HUES48 (cell line): ENCODE measurements around the gene PIK3R5.
"Not testable (repeated sequence)": the region's sequence is repeated elsewhere in the genome, so short reads cannot be mapped to it uniquely, and the experiment has no call there.

Experiments used
- H3K27ac ChIP-seq: one replicate; pipeline ENCODE4 v1.7.0; 2013; ENCODE audit warnings: low read depth, low read length, inconsistent platforms
- H3K27me3 ChIP-seq: 2 replicates; pipeline ENCODE4 v1.6.1; 2013; ENCODE audit warnings: mild to moderate bottlenecking, low read length; ENCODE audit not compliant: control insufficient read depth, insufficient read depth
- H3K36me3 ChIP-seq: 2 replicates; pipeline ENCODE4 v1.6.1; 2013; ENCODE audit warnings: low read length; ENCODE audit not compliant: control insufficient read depth, insufficient read depth
- H3K4me1 ChIP-seq: 2 replicates; pipeline ENCODE4 v1.6.1; 2013; ENCODE audit warnings: mild to moderate bottlenecking, low read length; ENCODE audit not compliant: control insufficient read depth, insufficient read depth
- H3K4me3 ChIP-seq: 2 replicates; pipeline ENCODE4 v1.5.1; 2013; ENCODE audit warnings: mild to moderate bottlenecking, low read depth, low read length
- H3K9ac ChIP-seq: 2 replicates; pipeline ENCODE4 v1.6.1; 2013; ENCODE audit warnings: mild to moderate bottlenecking, low read depth, low read length, moderate library complexity
- H3K9me3 ChIP-seq: 2 replicates; pipeline ENCODE4 v1.6.1; 2013; ENCODE audit warnings: low read length; ENCODE audit not compliant: control insufficient read depth, insufficient read depth

PIK3R5 gene

DNA sequence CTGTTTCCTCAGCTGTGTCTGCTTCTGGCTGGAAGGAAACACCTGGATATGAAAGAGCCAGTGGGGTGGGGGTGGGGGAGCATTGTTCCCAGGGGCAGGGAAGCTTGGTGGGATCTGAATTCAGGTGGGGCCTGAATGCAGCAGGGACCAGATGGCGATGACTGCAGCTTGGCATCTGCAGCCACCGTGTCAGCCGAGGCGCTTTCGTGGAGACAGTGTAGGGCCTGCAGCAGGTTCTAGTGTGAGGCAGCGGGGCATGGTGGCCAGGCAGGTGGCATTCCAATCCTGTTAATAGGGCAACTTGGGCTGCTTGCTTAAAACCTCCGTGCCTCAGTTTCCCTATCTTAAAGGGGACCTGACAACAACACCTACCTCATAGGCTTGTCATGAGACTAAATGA is 99.7 kb downstream of the PIK3R5 start:
- Histone ChIP-seq H3K4me1 (no peaks in the 10 kb centered on the region), H3K27ac (no peak overlapping the region), H3K9ac (no peak overlapping the region), H3K4me3 (no peak overlapping the region), H3K36me3 (no peaks in the 10 kb centered on the region), H3K9me3 (no peaks in the 10 kb centered on the region), H3K27me3 (no peaks in the 10 kb centered on the region)

DNA sequence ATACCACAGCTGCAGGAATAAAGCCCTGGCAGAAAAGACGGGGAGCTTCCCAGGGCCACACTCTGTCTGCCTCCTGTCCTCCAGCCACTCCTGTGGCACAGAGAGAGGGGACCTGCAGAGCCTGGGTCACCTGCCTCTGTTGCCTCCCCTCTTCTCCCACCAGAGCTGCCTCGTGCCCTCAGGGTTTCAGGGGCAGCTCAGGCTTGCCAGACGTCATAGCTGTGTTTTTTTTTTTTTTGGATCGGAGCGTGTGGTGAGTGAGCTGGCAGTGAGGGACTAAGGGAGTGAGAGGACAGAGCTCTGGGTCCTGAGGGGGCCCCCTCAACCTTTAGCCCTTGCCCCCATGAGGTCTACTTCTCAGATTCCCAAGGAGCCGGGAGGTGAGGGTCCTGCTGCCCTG is 100.1 kb downstream of the PIK3R5 start:
- no peak overlapping the region for H3K27ac ChIP-seq
- H3K9me3 ChIP-seq: no peaks in the 10 kb centered on the region
- no peaks in the 10 kb centered on the region for H3K4me1 ChIP-seq
- H3K27me3 ChIP-seq: no peaks in the 10 kb centered on the region
- H3K36me3 ChIP-seq: no peaks in the 10 kb centered on the region
- no peak overlapping the region for H3K9ac ChIP-seq
- H3K4me3 ChIP-seq: no peak overlapping the region

DNA sequence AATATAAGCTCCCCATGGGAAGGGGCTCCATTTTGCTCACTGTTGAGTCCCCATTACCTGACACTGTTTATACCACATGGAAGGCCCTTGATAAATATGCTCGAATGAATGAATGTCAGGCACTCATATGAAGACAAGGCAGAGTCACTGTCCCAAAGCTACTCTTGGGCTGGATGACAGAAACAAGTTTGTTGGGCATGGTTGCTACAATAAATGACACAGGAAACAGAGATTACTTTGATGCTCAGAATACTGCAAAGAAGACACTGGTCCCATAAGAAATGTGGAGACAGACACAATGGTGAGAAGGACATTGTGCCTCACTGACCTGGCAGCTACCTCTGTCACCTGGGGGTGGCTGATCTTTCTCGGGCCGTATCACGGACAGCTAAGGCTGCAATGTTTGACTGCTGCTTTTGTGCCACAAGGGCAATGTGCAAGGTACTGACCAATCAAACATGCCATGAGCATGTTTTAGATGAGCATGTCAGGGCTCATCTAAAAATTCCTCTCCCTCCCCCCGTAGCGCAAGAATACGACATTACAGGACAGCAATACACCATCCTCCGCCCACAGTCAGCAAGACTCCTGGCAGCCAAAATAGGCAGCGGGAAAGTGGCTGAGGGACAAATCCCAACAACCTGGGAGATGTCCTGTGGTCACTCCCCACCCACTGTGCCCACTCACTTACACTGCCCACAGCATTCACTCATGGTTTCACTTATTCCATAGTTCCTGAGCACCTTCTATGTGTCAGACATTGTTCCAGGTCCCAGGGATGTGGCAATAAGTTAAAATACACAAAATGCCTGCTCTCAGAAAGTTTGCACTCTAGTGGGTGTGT is 103.1 kb downstream of the PIK3R5 start:
- H3K9me3 ChIP-seq: no peaks in the 10 kb centered on the region
- no peak overlapping the region for H3K9ac ChIP-seq
- H3K4me1 ChIP-seq: no peaks in the 10 kb centered on the region
- H3K27ac ChIP-seq: no peak overlapping the region
- H3K4me3 ChIP-seq: no peak overlapping the region
- no peaks in the 10 kb centered on the region for H3K36me3 ChIP-seq
- H3K27me3 ChIP-seq: no peaks in the 10 kb centered on the region

DNA sequence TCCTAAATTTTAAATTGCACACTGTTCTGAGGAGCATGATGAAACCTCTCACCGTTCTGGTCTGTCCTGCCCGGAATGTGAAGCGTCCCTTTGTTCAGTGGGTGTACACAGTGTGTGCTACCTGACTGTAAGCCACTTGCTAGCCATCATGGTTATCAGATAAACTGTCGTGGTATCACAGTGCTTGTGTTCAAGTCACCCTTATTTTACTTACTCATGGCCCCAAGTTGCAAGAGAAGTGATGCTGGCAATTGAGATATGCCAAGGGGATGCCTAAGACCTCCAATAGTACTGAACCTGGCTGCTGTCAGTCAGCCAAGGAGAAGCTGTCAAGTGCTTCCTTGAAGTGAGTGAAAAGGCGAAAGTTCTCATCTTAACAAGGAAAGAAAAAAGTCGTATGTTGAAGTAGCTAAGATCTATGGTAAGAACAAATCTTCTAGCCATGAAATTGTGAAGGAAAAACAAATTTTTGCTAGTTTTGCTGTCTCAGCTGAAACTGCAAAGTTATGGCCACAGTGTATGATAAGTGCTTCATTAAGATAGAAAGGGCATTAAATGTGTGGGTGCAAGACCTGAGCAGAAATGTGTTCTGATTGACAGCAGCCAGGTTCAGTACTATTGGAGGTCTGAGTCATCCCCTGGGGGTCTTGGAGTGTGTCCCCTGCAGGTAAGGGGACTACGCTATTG is 103.9 kb downstream of the PIK3R5 start:
- no peaks in the 10 kb centered on the region for H3K27me3 ChIP-seq
- H3K9me3 ChIP-seq: no peaks in the 10 kb centered on the region
- no peak overlapping the region for H3K27ac ChIP-seq
- H3K9ac ChIP-seq: no peak overlapping the region
- no peak overlapping the region for H3K4me3 ChIP-seq
- peaks cover 6% of the 10 kb centered on the region for H3K4me1 ChIP-seq
- no peaks in the 10 kb centered on the region for H3K36me3 ChIP-seq

DNA sequence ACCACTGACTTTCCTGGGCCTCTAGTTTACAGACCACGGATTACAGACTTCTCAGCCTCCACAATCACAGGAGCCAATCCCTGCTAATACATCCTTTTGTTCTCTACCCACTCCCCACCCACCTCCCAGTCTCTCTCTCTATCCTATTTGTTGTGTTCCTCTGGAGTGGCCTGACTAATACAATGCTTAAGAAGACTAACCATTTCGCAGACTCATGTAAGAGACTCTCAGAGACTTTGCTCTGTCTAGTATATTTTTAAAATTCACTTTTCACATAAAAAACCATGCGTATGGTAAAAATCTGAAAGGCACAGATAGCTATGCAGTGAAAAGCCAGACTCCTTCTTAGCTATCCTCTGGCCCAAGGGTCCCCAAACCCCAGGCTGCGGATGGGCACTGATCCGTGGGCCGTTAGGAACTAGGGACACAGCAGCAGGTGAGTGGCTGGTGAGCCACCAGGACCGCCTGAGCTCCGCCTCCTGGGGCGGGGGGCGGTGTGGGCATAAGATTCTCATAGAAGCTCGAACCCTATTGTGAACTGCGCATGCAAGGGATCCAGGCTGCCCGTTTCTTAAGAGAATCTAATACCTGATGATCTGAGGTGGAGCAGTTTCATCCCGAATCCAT is 105.6 kb downstream of the PIK3R5 start:
- H3K36me3 ChIP-seq: no peaks in the 10 kb centered on the region
- no peak overlapping the region for H3K4me3 ChIP-seq
- H3K9me3 ChIP-seq: no peaks in the 10 kb centered on the region
- H3K4me1 ChIP-seq: peaks cover 8% of the 10 kb centered on the region
- no peak overlapping the region for H3K27ac ChIP-seq
- H3K27me3 ChIP-seq: no peaks in the 10 kb centered on the region
- H3K9ac ChIP-seq: no peak overlapping the region

DNA sequence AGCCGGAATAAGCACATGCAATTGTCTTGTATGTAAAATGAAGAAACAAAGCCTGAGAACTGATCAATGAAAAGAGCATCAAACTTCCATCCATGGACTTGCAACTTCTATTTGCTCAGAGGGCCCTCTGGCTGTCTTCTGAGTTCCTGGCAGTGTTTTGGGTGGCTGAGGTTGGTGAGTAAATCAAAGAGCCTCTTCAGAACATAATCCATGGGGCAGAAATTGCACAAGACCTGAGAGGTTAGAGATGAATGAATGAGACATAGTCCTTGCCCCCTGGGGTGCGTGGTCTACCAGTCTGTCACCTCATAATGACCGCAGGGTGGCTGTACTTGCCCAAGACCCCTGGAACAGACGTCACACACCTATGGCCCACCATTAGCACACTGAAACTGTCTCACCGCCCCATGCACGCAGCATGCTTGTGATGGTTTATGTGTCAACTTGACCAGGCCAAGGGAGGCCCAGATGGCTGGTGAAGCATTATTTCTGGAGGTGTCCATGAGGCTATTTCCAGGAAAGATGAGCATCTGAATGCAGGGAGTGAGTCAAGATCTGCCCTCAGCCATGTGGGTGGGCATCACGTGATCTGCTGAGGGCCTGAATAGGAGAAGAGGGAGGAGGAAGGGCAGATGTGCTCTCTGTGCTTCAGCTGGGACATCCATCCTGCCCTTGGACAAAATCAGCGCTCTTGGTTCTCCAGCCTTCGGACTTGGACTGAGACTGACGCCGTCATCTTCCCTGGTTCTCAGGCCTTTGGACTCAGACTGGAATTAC is 106.3 kb downstream of the PIK3R5 start:
- H3K9me3 ChIP-seq: no peaks in the 10 kb centered on the region
- H3K9ac ChIP-seq: no peak overlapping the region
- H3K4me3 ChIP-seq: no peak overlapping the region
- H3K36me3 ChIP-seq: no peaks in the 10 kb centered on the region
- H3K27ac ChIP-seq: no peak overlapping the region
- H3K27me3 ChIP-seq: no peaks in the 10 kb centered on the region
- H3K4me1 ChIP-seq: peaks cover 8% of the 10 kb centered on the region

DNA sequence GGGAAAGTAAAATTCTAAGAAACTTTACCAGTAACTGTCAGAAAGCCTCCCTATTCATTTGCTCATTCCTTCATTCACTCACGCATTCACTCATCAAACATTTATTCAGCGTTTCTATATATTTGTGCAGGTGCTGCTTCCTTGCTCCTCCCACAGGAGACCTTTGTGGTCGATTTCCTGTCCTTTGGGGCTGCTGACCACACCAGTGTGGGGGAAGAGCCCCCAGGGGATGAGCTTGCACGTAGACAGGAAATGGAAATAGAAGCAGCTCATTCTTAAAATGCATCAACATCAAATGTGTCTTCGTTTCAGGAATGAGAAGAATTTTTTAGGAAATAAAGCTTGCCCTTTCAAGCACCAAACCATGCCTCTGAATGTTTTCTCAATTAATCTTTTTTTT is 107.6 kb downstream of the PIK3R5 start:
- no peak overlapping the region for H3K4me3 ChIP-seq
- H3K36me3 ChIP-seq: no peaks in the 10 kb centered on the region
- no peaks in the 10 kb centered on the region for H3K27me3 ChIP-seq
- no peak overlapping the region for H3K27ac ChIP-seq
- no peaks in the 10 kb centered on the region for H3K9me3 ChIP-seq
- no peak overlapping the region for H3K9ac ChIP-seq
- H3K4me1 ChIP-seq: peaks cover 8% of the 10 kb centered on the region

DNA sequence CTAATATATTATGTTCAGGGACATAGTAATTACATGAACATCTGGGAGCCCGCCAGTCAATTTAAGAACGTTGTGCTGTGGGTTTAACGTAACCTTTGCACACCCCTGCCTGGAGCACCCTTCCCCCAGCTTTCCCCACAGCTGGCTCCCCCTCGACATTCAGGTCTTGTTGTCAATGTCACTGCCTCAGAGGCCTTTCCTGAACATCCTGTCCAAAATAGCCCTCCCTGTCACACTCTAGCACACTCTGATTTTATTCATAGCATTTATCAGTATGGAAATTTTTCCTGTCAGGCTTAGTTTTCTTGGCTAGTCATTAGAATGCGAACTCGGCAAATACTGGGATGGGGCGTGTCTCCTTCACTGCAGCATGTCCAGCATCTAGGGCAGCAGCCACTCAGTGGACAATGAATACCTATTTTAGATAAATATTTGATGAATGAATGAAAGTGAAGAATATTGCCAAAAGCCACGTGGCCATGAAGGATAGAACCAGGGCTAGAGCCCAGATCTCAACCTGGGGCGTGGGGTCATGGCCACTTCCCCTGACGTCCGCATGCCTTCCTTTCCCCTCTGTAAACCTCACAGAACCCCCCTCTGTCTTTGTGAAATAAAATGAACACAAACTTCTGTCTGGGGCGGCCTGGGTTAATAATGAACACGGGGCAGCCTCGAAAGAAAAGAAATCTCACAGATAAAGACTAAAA is 108.5 kb downstream of the PIK3R5 start:
- H3K27ac ChIP-seq: no peak overlapping the region
- no peaks in the 10 kb centered on the region for H3K36me3 ChIP-seq
- H3K27me3 ChIP-seq: no peaks in the 10 kb centered on the region
- peaks cover 8% of the 10 kb centered on the region for H3K4me1 ChIP-seq
- H3K9ac ChIP-seq: no peak overlapping the region
- no peaks in the 10 kb centered on the region for H3K9me3 ChIP-seq
- no peak overlapping the region for H3K4me3 ChIP-seq

DNA sequence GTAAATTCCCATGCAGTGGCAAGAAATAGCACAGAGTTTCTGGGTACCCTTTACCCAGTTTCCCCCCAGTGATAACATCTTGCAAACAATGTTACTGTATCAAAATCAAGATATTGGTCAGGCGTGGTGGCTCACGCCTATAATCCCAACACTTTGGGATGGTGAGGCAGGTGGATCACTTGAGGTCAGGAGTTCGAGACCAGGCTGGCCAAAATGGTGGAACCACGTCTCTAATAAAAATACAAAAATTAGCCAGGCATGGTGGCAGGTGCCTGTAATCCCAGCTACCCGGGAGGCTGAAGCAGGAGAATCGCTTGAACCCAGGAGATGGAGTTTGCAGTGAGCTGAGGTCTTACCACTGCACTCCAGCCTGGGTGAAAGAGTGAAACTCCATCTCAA is 109.3 kb downstream of the PIK3R5 start:
- not testable (repeated sequence) for H3K9ac ChIP-seq, H3K4me1 ChIP-seq, H3K9me3 ChIP-seq, H3K4me3 ChIP-seq, H3K27ac ChIP-seq, H3K27me3 ChIP-seq, H3K36me3 ChIP-seq

DNA sequence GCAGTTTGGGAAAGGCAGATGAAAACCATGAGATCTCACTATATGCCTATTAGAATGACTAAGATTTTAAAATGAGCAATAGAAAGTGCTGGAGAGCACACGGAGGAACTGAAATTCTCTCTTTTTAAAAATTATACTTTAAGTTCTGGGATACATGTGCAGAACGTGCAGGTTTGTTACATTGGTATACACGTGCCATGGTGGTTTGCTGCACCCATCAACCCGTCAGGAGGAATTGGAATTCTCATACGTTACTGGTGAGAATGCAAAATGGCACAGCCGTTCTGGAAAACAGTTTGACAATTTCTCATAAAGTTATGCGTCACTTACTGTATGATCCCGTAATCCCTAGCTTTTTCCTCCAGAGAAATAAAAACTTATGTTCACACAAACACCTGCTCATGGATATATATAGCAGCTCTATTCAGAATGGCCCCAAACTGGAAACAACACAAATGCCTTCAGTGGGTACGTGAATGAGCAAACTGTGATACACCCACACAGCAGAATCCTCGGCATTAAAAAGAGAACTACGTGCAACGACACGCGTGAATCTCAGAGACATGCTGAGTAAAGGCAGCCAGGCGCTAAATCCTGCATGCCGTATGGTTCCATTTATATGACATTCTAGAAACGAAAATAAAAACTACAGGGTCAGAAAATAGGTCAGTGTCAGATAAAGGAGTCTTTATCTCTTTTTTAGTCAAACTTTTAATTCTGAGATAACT is 109.9 kb downstream of the PIK3R5 start:
- Histone ChIP-seq H3K4me3 (no peak overlapping the region), H3K4me1 (peaks cover 8% of the 10 kb centered on the region), H3K27ac (no peak overlapping the region), H3K9me3 (no peaks in the 10 kb centered on the region), H3K9ac (no peak overlapping the region), H3K27me3 (no peaks in the 10 kb centered on the region), H3K36me3 (no peaks in the 10 kb centered on the region)
